PC-9 (cell line): Measurements from ENCODE around the gene USP24. TPM values are rescaled to one million over a fixed set of nuclear protein-coding genes. Genes with fewer than 3 reads are reported as not detected.

Experiments
- BruUV-seq: library from RNA; stranded (reverse); fragments of 400-500 nt; replicated peaks from 2 replicates; lab custom pipeline; 2021; lab: Mats Ljungman, UMichigan
- CTCF ChIA-PET: fragments of 300-600 bp; sonication (Branson Sonifier 250); formaldehyde crosslinking; loops from one replicate; lab custom pipeline; 2022; ENCODE audit warnings: antibody characterized with exemption; lab: Charles Lee
- POLR2A ChIA-PET: fragments of 300-600 bp; sonication (Branson Sonifier 250); formaldehyde crosslinking; loops from one replicate; lab custom pipeline; 2022; ENCODE audit warnings: antibody characterized with exemption; ENCODE audit not compliant: unreplicated experiment; lab: Charles Lee
- DNase-seq, 2 experiments: peaks; one replicate each; pipeline versions ENCODE4 v3.0.0 to v3.0.0-alpha.2; 2015 to 2022; ENCODE audit warnings: mixed read lengths in 1 of 2
- H2AFZ ChIP-seq: fragments of 200-600 bp; sonication (generic); 2 replicates; pipeline ENCODE4 v1.8.1; 2017; ENCODE audit warnings: antibody characterized with exemption
- H3F3A ChIP-seq: fragments of 200-600 bp; sonication (generic); 2 replicates; pipeline ENCODE4 v1.8.1; 2017; ENCODE audit warnings: antibody characterized with exemption, mild to moderate bottlenecking, low read depth; ENCODE audit not compliant: insufficient read depth
- H3K27ac ChIP-seq: fragments of 200-600 bp; sonication (generic); 2 replicates; pipeline ENCODE4 v1.6.1; 2016; ENCODE audit warnings: mixed run types
- H3K27me3 ChIP-seq: fragments of 200-600 bp; sonication (generic); 2 replicates; pipeline ENCODE4 v1.6.1; 2016; ENCODE audit warnings: low read depth, mixed run types; ENCODE audit not compliant: insufficient read depth
- H3K36me3 ChIP-seq: fragments of 200-600 bp; sonication (generic); 2 replicates; pipeline ENCODE4 v1.6.1; 2016; ENCODE audit warnings: low read depth, mixed run types
- H3K4me1 ChIP-seq: fragments of 200-600 bp; sonication (generic); replicated peaks from 2 replicates; pipeline ENCODE4 v1.6.1; 2016; ENCODE audit warnings: mixed run types; ENCODE audit not compliant: insufficient read depth
- H3K4me2 ChIP-seq: fragments of 200-600 bp; sonication (generic); 2 replicates; pipeline ENCODE4 v1.6.1; 2017; ENCODE audit warnings: mixed run types
- H3K4me3 ChIP-seq: fragments of 200-600 bp; sonication (generic); 2 replicates; pipeline ENCODE4 v1.6.1; 2016; ENCODE audit warnings: mixed run types
- H3K79me2 ChIP-seq: fragments of 200-600 bp; sonication (generic); 2 replicates; pipeline ENCODE4 v1.6.1; 2017; ENCODE audit warnings: low read depth, mixed run types
- H3K9me2 ChIP-seq: fragments of 200-600 bp; sonication (generic); 2 replicates; pipeline ENCODE4 v1.8.1; 2017; ENCODE audit warnings: mild to moderate bottlenecking; ENCODE audit not compliant: insufficient read depth
- H3K9me3 ChIP-seq: fragments of 200-600 bp; sonication (generic); 2 replicates; pipeline ENCODE4 v1.8.1; 2016; ENCODE audit warnings: low read depth; ENCODE audit not compliant: insufficient read depth
- H4K20me1 ChIP-seq: fragments of 200-600 bp; sonication (generic); 2 replicates; pipeline ENCODE4 v1.8.1; 2017; ENCODE audit not compliant: insufficient read depth
- CTCF ChIP-seq: fragments of 200-600 bp; sonication (generic); conservative IDR thresholded peaks from 2 replicates; pipeline ENCODE4 v1.6.1; 2017; ENCODE audit warnings: mixed run types, antibody characterized with exemption, mild to moderate bottlenecking, moderate library complexity
- EZH2 ChIP-seq: fragments of 200-600 bp; sonication (generic); IDR thresholded peaks from 2 replicates; pipeline ENCODE4 v1.8.0; 2017; ENCODE audit warnings: antibody characterized with exemption, low read depth
- intact Hi-C: fragments of 100-400 bp; cut with micrococcal nuclease; formaldehyde crosslinking; loops from one replicate; pipeline ENCODE4 v1.10.0; 2022; ENCODE audit not compliant: unreplicated experiment
- total RNA-seq: library from RNA; stranded (reverse); gene quantifications from 2 replicates; pipeline ENCODE4 v1.2.3, GENCODE V29; 2021

The USP24 gene
- total RNA-seq, 1 experiment from 2014 or later, result 61.0 TPM

GRCh38 chr1:55081188-55081904, 133.8 kb downstream of the USP24 start:
- Histone ChIP-seq H3K9me3 (no peaks in the 10 kb centered on the region), H3K4me3 (no peak overlapping the region), H3K27ac (no peak overlapping the region), H3K36me3 (peaks cover 47% of the 10 kb centered on the region), H2AFZ (no peak overlapping the region), H3F3A (peaks cover 13% of the 10 kb centered on the region; the same call in 1 of the 2 replicates), H3K9me2 (no peaks in the 10 kb centered on the region), H4K20me1 (no peaks in the 10 kb centered on the region), H3K27me3 (no peaks in the 10 kb centered on the region), H3K79me2 (no peaks in the 10 kb centered on the region), H3K4me1 (no peaks in the 10 kb centered on the region), H3K4me2 (no peak overlapping the region)
- no TSS peak for BruUV-seq
- TF ChIP-seq EZH2 (no peak), CTCF (no peak)
- peak in 1 of 2 experiments; percentile 40 for DNase-seq
- intact Hi-C loops, result no loop called here
- POLR2A ChIA-PET, result interaction anchor here (0.6 to 0.7 kb wide), 2 partner anchors 163 to 256 kb away, joined by 5 to 13 read pairs; no protein-coding TSS in a partner anchor
- CTCF ChIA-PET, result no interaction called here

DNA sequence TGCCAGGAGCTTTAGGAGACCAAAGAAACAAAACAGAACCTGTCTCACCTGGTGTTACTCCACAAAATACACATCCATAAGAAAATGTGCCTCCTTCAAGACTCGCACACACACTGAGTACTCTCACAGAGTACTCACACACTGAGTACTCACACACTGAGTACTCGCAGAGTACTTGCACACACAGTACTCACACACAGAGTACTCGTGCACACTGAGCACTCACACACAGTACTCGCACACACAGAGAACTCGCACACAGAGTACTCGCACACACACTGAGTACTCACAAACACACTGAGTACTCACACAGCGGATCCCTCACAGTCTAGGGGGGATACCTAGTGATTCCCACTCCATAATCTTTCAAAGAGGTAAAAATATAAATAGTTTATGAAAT, 135.5 kb downstream of the USP24 start:
- intact Hi-C loops, result no loop called here
- H3K36me3 ChIP-seq, result peaks cover 34% of the 10 kb centered on the region
- POLR2A ChIA-PET, result no interaction called here

GRCh38 chr1:55078470-55078869, 136.7 kb downstream of the USP24 start:
- intact Hi-C loops, result no loop called here
- no peaks in the 10 kb centered on the region for H3K9me3 ChIP-seq
- H3K79me2 ChIP-seq, result no peaks in the 10 kb centered on the region
- H3F3A ChIP-seq, result peaks cover 16% of the 10 kb centered on the region; the same call in 1 of the 2 replicates
- H2AFZ ChIP-seq, result no peak overlapping the region
- H3K4me3 ChIP-seq, result no peak overlapping the region
- ChIA-PET CTCF (no interaction called here), POLR2A (no interaction called here)
- no TSS peak for BruUV-seq
- no peaks in the 10 kb centered on the region for H3K9me2 ChIP-seq
- no peak for DNase-seq
- H3K36me3 ChIP-seq, result peaks cover 38% of the 10 kb centered on the region
- H3K4me2 ChIP-seq, result no peak overlapping the region
- H4K20me1 ChIP-seq, result no peaks in the 10 kb centered on the region
- H3K27ac ChIP-seq, result no peak overlapping the region
- no peaks in the 10 kb centered on the region for H3K27me3 ChIP-seq
- no peaks in the 10 kb centered on the region for H3K4me1 ChIP-seq
- TF ChIP-seq EZH2 (no peak), CTCF (no peak)

More for the DNA sequence above, 135.5 kb downstream of the USP24 start:
- Histone ChIP-seq H2AFZ (no peak overlapping the region), H4K20me1 (no peaks in the 10 kb centered on the region), H3K27me3 (no peaks in the 10 kb centered on the region), H3K9me3 (no peaks in the 10 kb centered on the region), H3K9me2 (no peaks in the 10 kb centered on the region), H3K4me1 (no peaks in the 10 kb centered on the region), H3K4me2 (no peak overlapping the region), H3K27ac (no peak overlapping the region), H3K4me3 (no peak overlapping the region), H3K79me2 (no peaks in the 10 kb centered on the region), H3F3A (peaks cover 13% of the 10 kb centered on the region; the same call in 1 of the 2 replicates)
- DNase-seq, result no peak
- TF ChIP-seq EZH2, result no peak
- TF ChIP-seq CTCF, result no peak
- no TSS peak for BruUV-seq
- CTCF ChIA-PET, result no interaction called here
